Ecto neural progenitor cell (in vitro differentiated cells): ENCODE measurements around the gene VPS50.
"Not testable (repeated sequence)": the region's sequence is repeated elsewhere in the genome, so short reads cannot be mapped to it uniquely, and the experiment has no call there.

Source experiments
- DNase-seq: peaks from one replicate; pipeline ENCODE4 v3.0.0-alpha.2; 2018; ENCODE audit warnings: low spot score

VPS50 gene

GRCh38 chr7:93242106-93242505 is 9.9 kb downstream of the VPS50 start:
- DNase-seq, result no peak

DNA sequence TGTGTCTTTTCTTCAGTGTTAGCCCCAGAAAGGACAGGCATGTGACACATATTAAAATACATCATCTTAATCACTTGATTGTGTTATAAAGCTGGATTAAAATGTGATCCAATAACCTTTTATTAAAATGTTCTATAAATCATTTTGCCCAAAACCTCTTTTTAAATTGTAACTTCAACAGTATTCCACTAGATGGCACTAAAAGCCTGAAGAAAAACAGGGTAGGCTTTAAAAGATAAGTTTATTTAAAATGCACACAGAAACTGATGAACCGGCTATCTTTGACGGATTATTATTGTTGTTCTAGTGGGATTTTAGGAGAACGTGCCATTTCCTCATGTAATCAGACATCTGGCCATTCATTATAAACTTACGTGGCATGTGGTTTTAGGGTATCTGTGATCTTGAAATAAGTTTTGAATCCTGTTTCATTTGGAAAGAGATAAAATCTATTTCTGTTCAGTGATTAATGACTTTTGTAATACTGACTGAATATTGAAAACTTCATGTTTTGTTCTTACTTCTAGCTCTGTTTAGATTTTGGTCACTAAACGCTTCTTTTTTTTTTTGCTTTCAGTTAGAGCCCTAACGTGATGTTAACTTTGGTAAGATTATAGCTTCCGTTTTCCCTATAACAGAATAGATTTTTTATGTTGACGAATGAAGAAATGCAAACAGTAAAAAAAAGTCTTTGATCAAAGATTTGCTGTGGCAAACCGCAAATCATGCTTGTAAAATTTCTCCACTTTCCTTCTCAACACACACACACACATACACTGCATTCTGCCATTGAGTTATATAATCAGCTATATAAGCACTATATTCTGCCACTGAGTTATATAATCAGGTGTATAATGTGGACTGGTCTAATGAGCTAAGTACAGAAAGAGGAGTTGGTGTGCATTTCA is 13.6 kb downstream of the VPS50 start:
- DNase-seq, result no peak

DNA sequence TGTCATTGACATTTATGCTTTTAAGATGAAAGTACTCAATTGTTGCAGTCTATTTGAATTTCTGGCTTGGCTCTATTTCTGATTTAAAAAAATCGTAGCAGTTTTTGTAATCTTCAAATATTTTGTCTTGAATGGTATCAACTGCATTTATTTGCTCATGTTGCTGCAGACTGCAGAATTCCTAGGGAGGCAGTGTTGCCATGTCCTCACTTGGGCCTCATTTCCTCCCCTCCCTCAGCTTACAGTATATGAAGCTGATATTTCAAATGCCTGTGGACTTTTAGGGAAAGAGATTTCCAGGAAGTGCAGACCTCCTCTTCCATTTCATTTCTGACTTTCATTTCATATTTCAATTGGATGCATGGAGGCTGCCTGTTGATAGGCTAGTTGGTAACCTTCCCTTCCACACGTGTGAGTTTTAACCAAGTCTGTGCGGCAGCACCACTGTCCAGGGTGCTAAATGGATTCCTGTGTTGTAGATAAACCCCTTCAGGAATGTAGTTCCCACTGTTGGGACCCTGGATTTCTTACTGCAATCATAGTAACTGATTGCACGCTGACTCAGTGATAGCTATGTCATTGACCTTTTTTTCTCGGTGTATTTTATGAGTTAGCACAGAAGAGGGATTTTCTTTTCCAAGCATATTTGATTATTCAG is 17.5 kb downstream of the VPS50 start:
- DNase-seq, result peak; percentile 45

DNA sequence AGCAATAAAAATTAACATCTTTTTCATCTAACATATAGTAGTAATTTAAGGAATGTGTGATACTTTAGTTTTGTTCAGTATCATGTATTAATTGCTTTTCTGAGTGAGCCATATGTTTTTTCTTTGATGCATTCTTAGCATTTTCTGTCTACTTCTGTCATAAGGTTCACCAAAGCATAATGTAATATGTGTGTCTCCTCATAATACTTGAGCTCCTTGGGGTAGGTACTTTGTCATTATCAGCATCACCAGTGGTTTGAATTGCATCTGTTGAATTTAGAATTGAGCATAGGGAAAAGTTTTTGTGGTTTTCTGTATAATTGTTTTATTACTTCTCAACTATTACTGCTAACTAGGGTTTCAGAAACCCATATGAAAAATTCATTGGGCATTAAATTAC is 26.5 kb downstream of the VPS50 start:
- DNase-seq, result no peak

- DNase-seq, result no peak
Observed at GRCh38 chr7:93262535-93262934, 30.4 kb downstream of the VPS50 start.

GRCh38 chr7:93265220-93265619 is 33.1 kb downstream of the VPS50 start:
- no peak for DNase-seq

- no peak for DNase-seq
Observed at GRCh38 chr7:93279541-93279940, 47.4 kb downstream of the VPS50 start.

- DNase-seq, result no peak
Observed at GRCh38 chr7:93284908-93285307, 52.7 kb downstream of the VPS50 start.

DNA sequence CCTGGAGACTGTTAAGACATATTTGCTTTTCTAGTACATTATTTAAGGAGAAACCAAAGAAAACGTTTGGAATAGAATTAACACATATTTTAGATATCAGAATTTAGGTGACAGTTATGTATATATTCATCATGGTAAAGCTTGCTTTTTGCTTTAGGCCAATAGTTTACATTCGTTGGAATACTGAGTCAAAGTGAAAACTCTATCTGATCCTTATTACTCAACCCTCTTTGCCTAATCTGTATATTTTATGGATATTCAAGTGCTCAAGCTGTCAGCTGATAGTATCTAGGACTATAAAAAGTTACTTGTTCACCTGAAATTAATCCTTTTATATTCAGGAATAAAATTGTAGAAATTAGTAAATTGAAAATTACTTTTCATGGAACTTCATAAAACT is 61.1 kb downstream of the VPS50 start:
- DNase-seq, result no peak

DNA sequence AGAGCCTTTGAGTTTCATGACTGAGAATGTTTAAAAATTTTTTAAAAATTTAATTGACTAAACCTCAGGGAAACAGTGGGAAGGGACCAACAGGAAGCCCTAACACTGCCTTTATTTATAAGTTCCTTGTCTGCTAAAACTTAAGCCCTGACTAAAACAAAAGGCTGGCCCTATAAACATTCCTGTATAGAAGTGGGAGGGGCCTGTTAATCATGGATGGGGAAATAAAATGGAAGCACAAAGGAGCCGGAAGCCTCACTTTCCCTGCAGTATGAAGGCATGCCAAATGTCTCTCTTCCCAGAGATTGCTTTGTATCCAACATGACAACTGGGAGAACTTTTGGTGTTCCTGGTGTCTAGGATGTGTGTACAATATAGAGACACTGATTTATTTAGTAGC is 66.0 kb downstream of the VPS50 start:
- DNase-seq, result no peak

GRCh38 chr7:93298671-93299070 is 66.5 kb downstream of the VPS50 start:
- DNase-seq, result no peak

GRCh38 chr7:93301736-93302135 is 69.6 kb downstream of the VPS50 start:
- no peak for DNase-seq

DNA sequence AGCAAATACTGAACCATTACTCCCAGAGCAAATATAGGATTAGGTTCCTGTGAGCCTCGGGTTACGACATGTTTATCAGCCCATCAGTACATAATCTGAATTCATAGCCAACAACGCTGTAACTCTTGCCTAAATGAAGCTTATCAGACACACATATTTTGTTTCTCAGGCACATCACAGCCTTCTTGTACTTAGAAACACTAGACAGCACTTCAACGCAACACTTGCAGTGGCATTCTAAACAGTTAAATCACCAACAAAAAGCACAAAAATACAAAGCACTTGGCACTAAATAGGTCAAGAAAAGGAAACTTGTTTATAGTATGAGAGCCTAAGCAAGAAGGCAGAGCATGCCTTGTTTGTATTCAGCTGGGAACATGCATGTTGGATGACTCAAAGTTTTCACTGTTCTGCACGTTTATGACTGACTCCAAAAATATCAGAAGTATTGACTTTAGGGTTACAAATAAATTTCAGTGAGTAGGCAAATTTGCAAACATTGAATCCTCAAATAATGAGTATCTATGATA is 75.0 kb downstream of the VPS50 start:
- DNase-seq, result no peak

DNA sequence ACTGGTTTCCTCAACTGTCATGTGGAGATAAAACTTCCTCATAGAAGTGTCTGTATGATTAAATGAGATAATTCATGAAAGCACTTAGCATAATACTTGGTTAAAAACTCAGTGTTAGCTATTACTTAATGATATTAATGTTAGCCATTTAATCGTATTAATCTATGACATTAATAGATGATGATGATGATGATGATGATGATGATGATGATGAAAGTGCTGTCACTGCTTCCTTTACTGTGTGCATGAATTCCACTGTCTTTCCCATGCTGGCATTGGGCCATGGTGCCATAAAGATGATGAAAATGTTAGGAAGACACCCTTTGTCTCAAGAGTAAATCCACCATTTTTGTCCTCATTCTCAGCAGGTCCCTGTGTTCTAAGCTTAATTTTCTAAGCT is 75.8 kb downstream of the VPS50 start:
- no peak for DNase-seq

DNA sequence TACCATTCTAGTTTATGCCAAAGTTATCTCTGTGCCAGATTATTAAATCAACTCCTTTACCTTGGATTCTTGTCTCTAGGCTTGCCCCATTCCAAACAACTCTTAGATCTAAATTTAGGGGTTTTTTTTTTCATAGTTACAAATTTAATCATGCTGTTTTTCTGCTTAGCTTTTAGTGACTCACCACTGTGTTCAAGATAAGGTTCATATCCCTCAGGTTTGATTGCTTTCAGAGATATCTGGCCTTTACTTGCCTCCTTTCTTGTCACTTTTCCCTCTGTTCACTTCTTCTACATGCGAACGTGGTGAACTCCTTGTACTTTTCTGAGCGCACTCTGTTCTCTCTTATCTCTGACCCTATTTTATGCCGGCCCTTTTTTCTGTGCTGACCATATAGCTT is 78.2 kb downstream of the VPS50 start:
- no peak for DNase-seq

DNA sequence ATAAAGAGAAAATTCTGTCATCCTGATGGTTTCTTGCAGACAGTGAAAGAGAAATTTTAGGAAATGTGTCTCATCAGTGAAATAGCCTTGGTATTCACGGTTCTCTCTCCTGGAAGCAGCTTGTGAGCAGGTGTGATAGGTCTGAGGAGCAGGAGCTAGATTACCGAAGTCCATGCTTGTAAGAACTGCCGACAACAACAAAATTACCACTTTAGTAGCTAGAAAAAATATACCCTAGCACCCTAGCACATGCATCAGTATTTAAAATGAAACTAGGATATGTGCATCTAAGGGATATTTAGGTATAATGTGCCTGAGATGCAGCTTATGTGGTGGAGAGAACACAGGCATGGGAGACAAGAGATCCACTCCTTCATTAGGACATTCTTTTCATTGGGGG is 82.3 kb downstream of the VPS50 start:
- no peak for DNase-seq

- no peak for DNase-seq
Observed at GRCh38 chr7:93315896-93316295, 83.7 kb downstream of the VPS50 start.

DNA sequence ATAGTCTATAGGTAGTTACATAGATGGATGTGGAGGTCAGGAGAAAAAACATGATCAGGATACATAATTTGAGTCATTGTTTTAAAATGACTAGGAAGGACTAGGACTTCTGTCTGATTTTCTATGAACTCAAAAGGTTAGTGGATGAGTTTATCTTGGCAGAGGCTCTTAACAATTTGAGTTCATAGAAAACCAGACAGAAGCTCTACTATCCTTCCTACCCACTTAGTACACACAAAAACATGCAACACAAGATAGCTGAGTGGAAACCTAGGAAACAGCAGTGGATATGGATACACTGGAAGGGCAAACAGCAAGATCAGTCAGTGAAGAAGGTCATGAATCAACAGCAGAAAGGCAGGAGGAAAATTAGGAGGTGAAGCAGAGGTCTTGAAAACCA is 84.6 kb downstream of the VPS50 start:
- no peak for DNase-seq

DNA sequence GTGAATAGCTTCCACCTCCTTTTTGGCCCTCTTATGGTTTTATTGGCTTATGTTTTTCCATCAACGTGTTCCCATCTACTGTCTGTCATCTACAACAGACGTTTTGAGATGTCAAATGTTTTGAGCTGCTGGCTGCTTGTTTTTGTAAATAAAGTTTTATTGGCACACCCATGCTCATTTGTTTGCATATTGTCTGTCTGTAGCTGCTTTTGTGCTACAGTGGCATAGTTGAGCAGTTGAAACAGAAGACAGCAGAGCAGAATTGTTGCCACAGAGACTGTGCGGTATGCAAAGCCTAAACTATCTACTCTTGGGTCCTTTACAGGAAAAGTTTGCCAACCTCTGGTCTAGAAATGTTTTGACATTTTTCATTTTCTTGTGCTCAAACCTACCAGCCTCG is 88.7 kb downstream of the VPS50 start:
- no peak for DNase-seq

DNA sequence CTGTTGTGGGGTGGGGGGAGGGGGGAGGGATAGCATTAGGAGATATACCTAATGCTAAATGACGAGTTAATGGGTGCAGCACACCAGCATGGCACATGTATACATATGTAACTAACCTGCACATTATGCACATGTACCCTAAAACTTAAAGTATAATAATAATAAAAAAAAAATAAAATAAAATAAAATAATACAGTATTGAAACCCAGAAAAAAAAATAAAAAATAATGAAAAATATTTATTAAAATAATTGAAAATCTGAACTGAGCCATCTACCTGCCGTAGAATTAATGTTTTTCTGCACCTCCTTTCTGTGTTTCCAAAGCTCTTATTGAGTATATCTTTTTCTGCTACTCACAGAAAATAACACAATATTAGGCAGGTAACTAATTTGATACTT is 94.1 kb downstream of the VPS50 start:
- not testable (repeated sequence) for DNase-seq

GRCh38 chr7:93327006-93327633 is 95.0 kb downstream of the VPS50 start:
- DNase-seq, result no peak

GRCh38 chr7:93331706-93332105 is 99.5 kb downstream of the VPS50 start:
- DNase-seq, result no peak

GRCh38 chr7:93332172-93332571 is 100.0 kb downstream of the VPS50 start:
- DNase-seq, result no peak
